Thyroid gland (tissue), 4 donors: ENCODE data around the gene SLC11A1. TPM values are rescaled to one million over a fixed set of nuclear protein-coding genes. Genes with fewer than 3 reads are reported as not detected.
A peak's percentile ranks its signal among the peaks of the same experiment; 100 is the strongest.

Source experiments
- DNase-seq, 2 donors: peaks; one replicate each; pipeline ENCODE4 v3.0.0-alpha.2; 2019
- H3K27ac ChIP-seq, 3 donors: fragments of 200-600 bp; sonication (generic); 1 replicate in 2 of 3; 2 replicates in 1 of 3; pipeline ENCODE4 v1.5.1; 2016 to 2019; ENCODE audit warnings: mild to moderate bottlenecking in 1 of 3, moderate library complexity in 1 of 3
- H3K27me3 ChIP-seq: fragments of 200-600 bp; sonication (generic); one replicate; pipeline ENCODE4 v1.5.1; 2019
- H3K36me3 ChIP-seq, 2 donors: fragments of 200-600 bp; sonication (generic); one replicate each; pipeline ENCODE4 v1.5.1; 2016 to 2019
- H3K4me1 ChIP-seq, 2 donors: fragments of 200-600 bp; sonication (generic); one replicate each; pipeline ENCODE4 v1.5.1; 2017 to 2019
- H3K4me3 ChIP-seq, 3 donors: fragments of 200-600 bp; sonication (generic); replicated peaks in 1 of 3; 1 replicate in 2 of 3; 2 replicates in 1 of 3; pipeline ENCODE4 v1.5.1; 2016; ENCODE audit warnings: mild to moderate bottlenecking in 1 of 3
- H3K9me3 ChIP-seq: fragments of 200-600 bp; sonication (generic); one replicate; pipeline ENCODE4 v1.5.1; 2017
- CTCF ChIP-seq, 6 experiments: fragments of 200-600 bp in 3 of 6; fragments of 450-650 bp in 3 of 6; sonication (generic) in 3 of 6; IDR thresholded peaks; one replicate each; pipeline ENCODE4 v1.5.1; 2016 to 2019; ENCODE audit warnings: antibody characterized with exemption in 6 of 6, mild to moderate bottlenecking in 2 of 6, inconsistent platforms in 1 of 6, moderate library complexity in 1 of 6
- POLR2A ChIP-seq, 2 donors: fragments of 450-650 bp; IDR thresholded peaks; one replicate each; pipeline ENCODE4 v1.6.1; 2017; ENCODE audit warnings: antibody characterized with exemption in 2 of 2, mild to moderate bottlenecking in 2 of 2, moderate library complexity in 1 of 2
- WGBS, 2 donors: methylation state at CpG; one replicate each; pipeline ENCODE4 v1.1.5; 2017; 5-methylcytosine and 5-hydroxymethylcytosine counted together
- intact Hi-C: fragments of 100-400 bp; cut with DNase I; formaldehyde crosslinking; loops from one replicate; pipeline ENCODE4 v1.15.1; 2023
- total RNA-seq, 4 donors: library from RNA; depleted of rRNA; stranded (reverse); fragments of >200 nt; gene quantifications; one replicate each; pipeline ENCODE4 v1.2.3, GENCODE V29; 2016

Gene SLC11A1
- 10 to 100 TPM in 2 of 4 donors, 1 to 10 TPM in 2; 1.7 to 14.5 (median 10.1) TPM for total RNA-seq

- Histone ChIP-seq H3K27me3 (no peaks in the 10 kb centered on the region), H3K4me1 (peaks cover 14 to 25% of the 10 kb centered on the region in 2 donors), H3K27ac (peak within 1 kb of the TSS; percentile 41 to 81 (median 45)), H3K36me3 (no peaks in the 10 kb centered on the region), H3K4me3 (no peak within 1 kb of the TSS), H3K9me3 (no peaks in the 10 kb centered on the region)
- WGBS, 2 donors, result 37 to 48% methylated on average over 13 of the region's 13 CpGs
- intact Hi-C loops, result no loop called here
- peak; percentile 96 to 98 for DNase-seq
- TF ChIP-seq POLR2A (IDR thresholded peaks at IDR 0.05) (peak in 1 of 2 donors; percentile 26), CTCF (IDR thresholded peaks at IDR 0.05) (peak in 1 of 6 experiments; percentile 26)
These were observed at the start of gene SLC11A1 for GRCh38 chr2:218381916-218382366. Gene SLC11A1, plus strand, starts transcription at chr2:218382273. Its CDS starts 96 bp downstream, at chr2:218382369.

DNA sequence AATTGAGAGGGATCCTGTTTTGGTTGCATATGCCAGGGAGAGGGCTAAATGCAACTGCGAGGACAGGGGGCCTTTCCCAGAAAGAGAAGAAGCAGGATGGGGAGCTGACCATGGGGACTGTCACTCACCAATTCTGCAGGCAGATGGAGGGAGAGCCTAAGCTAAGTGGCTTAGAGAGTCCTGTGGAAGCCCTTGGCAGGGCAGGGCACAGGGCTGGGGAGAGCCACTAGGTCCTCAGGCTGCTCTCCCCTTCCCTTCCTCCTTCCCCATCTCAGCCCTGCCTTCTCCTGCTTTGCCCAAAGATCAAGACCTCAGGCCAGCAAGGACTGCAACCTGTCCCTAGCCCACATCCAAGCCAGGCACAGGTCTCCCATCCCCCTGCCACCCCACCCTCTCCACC, 49.8 kb upstream of the SLC11A1 start:
- TF ChIP-seq POLR2A (IDR thresholded peaks at IDR 0.05) (no peak), CTCF (IDR thresholded peaks at IDR 0.05) (no peak)
- intact Hi-C loops, result no loop called here
- Histone ChIP-seq H3K4me1 (peaks cover 0 to 16% of the 10 kb centered on the region in 2 donors), H3K27me3 (no peaks in the 10 kb centered on the region), H3K4me3 (no peak overlapping the region), H3K36me3 (no peaks in the 10 kb centered on the region), H3K27ac (no peak overlapping the region), H3K9me3 (no peaks in the 10 kb centered on the region)
- DNase-seq, result no peak
- 93 to 100% methylated on average over 1 of the region's 1 CpG for WGBS, 2 donors

DNA sequence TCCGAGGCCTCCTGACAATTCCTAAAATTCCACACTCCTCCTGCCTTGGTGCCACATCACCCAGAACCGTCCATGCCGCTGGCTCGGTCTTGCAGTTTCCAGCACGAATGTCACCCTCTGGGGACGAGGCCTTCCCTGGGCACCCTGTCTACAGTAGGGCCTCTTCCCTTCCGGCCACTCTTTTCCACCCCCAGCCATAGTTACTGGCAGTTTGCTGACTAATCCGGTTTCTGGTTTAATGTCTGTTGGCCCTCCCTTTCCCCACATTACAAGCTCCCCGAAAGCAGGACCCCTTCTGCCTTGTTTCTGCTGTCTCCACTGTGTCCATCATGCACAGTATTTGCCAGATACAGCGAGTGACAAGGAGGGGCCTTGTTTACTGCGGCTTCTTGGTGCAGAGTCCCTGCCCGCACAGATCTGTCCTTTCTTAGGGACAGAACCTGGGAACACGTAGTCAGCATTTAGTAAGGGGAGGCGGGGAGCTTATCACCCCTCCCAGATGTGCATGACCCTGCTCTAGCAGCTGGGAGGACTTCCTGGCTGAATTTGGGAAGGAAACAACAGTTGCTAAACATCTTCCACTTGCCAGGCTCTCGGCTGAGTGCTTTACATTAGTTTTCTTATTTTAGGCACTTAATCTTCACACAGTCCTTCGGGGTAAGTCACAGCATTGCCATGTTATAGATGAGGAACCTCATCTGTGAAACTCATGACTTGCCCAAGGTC, 49.0 kb upstream of the SLC11A1 start:
- Histone ChIP-seq H3K4me1 (peaks cover 0 to 16% of the 10 kb centered on the region in 2 donors), H3K36me3 (no peaks in the 10 kb centered on the region), H3K4me3 (no peak overlapping the region), H3K27ac (no peak overlapping the region), H3K9me3 (no peaks in the 10 kb centered on the region), H3K27me3 (no peaks in the 10 kb centered on the region)
- no peak for DNase-seq
- TF ChIP-seq CTCF (IDR thresholded peaks at IDR 0.05) (no peak), POLR2A (IDR thresholded peaks at IDR 0.05) (no peak)
- intact Hi-C loops, result no loop called here
- WGBS, 2 donors, result 78 to 84% methylated on average over 16 of the region's 16 CpGs

- WGBS, 2 donors, result 100% methylated on average over 3 of the region's 3 CpGs
- peaks cover 0 to 8% of the 10 kb centered on the region in 2 donors for H3K4me1 ChIP-seq
- H3K9me3 ChIP-seq, result no peaks in the 10 kb centered on the region
- H3K4me3 ChIP-seq, result no peak overlapping the region
- no peak for TF ChIP-seq CTCF (IDR thresholded peaks at IDR 0.05)
- TF ChIP-seq POLR2A (IDR thresholded peaks at IDR 0.05), result no peak
- no peaks in the 10 kb centered on the region for H3K27me3 ChIP-seq
- intact Hi-C loops, result no loop called here
- H3K27ac ChIP-seq, result no peak overlapping the region
- DNase-seq, result no peak
- H3K36me3 ChIP-seq, result no peaks in the 10 kb centered on the region
These were observed 47.5 kb upstream of the SLC11A1 start for GRCh38 chr2:218334531-218334930.

GRCh38 chr2:218340656-218341055, 41.4 kb upstream of the SLC11A1 start:
- H3K27me3 ChIP-seq, result no peaks in the 10 kb centered on the region
- H3K4me1 ChIP-seq, result no peaks in the 10 kb centered on the region
- 92 to 96% methylated on average over 7 to 9 of the region's 9 CpGs for WGBS, 2 donors
- H3K9me3 ChIP-seq, result no peaks in the 10 kb centered on the region
- no peak overlapping the region for H3K27ac ChIP-seq
- peaks cover 0 to 8% of the 10 kb centered on the region in 2 donors for H3K36me3 ChIP-seq
- DNase-seq, result no peak
- H3K4me3 ChIP-seq, result no peak overlapping the region
- TF ChIP-seq CTCF (IDR thresholded peaks at IDR 0.05) (no peak), POLR2A (IDR thresholded peaks at IDR 0.05) (no peak)
- intact Hi-C loops, result no loop called here
